Activated T-cell treated with anti-CD3 and anti-CD28 coated beads for 24 hours (primary cell): ENCODE measurements around the gene RAB4A.

Experiments used
- DNase-seq: peaks from one replicate; pipeline ENCODE4 v3.0.0-alpha.2; 2020; ENCODE audit warnings: low read depth

The RAB4A gene

GRCh38 chr1:229339086-229339485, 68.2 kb downstream of the RAB4A start:
- no peak for DNase-seq

- no peak for DNase-seq
These were observed 68.6 kb downstream of the RAB4A start for GRCh38 chr1:229339520-229339919.

GRCh38 chr1:229340496-229340895, 69.6 kb downstream of the RAB4A start:
- DNase-seq: no peak

DNA sequence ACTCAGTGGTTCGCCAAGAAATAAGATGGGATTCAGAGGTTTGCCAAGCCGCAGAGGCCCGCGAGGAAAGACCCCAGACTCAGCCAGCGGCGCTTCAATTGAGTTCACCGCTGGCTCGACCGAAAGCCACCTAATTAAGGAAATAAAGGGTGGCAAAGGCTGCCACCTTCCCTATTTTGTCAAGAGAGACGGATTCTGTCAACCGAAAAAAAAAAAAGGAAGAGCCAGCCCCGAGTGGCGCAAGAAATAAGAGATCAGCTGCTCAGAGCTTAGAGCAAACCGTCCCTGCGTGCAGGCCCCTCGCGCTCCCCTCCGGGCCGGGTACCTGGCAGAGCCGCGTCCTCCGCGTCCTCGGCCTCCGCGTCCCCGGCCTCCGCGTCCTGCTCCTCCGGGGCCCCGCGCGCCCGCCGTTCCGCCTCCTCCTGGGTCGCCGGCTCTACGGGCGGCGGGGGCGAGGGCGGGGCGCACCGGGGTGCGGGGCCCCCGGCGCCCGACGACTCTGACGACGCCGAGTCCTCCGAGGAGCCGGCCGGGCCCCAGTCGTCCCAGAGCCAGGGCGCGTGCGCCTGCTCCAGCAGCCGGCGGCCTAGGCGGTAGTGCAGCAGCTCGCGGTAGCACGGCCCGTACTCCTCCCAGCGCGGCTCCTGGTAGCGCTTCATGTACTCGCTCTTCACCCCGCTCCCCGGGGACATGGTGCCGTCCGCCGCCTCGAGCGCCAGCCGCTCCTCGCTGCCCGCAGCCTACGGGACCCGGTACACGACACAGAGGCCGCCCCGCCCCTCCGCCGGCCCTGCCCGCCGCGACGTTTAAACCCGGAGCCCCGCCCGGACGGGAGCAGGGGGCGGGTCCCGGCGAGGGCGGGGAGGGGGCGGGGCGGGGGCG, 71.1 kb downstream of the RAB4A start:
- DNase-seq: peak; percentile 71

DNA sequence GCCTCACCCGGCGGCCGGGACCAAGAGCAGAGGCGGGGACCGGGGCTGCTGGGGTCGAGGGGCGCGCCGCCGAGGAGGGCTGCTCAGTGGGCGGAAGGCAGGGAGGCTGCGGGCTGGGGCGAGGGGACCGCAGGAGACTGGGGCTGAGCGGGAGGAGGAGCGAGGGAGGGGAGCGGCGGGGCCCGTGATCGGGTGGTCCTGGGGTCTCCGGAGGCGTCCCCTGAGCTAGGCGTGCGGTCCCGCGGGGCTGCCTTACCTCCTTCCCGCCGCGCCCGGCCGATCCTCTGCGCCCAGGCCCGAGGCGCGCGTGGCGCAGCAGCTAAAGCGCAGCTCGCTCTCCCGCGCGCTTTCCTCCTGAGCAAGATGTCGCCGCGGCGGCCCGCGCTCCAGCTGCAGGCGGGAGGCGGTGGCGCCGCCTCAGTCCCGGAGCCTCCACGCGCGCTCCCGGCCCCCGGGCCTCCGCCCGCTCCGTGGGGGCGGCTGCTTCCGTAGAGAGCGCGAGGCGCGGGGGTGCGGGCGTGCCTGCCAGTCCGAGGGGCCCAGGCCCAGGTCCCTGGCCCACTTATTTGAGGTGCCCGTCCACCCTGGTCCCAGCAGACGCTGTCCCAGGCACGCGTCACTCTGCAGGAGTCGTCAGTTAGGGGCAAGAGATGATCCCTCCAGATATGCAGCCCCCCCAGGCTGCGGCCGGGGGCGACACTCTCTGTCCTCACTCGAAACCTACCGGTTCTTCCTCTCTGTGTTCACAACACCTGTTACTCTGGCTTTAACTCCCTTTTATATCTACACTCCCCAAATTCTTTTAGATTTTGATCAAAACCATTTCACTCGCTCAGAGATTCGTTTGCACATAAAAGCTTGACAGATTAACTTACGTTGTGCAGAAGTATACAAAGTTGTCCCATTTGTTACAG, 72.0 kb downstream of the RAB4A start, which contains the start of gene CCSAP:
CCSAP (minus strand) TSS at position 392 of the 914 bp plus-strand sequence. CDS start 582 bp downstream, outside the sequence.
- peak; percentile 23 for DNase-seq

- DNase-seq: no peak
These were observed 73.2 kb downstream of the RAB4A start for GRCh38 chr1:229344139-229344538.

GRCh38 chr1:229344937-229345684, 74.2 kb downstream of the RAB4A start:
- DNase-seq: no peak

DNA sequence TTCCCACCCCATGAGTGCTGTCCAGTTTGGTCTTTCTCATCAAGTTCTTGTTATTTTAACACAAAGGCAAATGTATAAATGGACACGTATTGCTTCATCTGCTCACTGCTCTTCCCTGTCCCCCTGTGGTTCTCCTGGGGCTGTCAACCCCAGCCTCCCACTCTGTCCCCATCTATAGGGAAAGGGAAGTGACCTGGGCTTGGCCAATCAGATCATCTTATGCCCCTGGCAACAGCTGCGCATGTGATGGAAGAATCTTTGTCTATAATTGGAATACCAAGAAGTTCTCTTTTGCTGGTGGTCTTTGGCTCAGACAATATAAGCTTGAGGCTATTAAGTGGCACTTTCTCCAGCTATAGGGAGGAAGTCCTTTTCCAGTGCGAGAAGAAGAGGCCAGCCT, 76.6 kb downstream of the RAB4A start:
- no peak for DNase-seq

- DNase-seq: no peak
These were observed 78.8 kb downstream of the RAB4A start for GRCh38 chr1:229349463-229350385.

DNA sequence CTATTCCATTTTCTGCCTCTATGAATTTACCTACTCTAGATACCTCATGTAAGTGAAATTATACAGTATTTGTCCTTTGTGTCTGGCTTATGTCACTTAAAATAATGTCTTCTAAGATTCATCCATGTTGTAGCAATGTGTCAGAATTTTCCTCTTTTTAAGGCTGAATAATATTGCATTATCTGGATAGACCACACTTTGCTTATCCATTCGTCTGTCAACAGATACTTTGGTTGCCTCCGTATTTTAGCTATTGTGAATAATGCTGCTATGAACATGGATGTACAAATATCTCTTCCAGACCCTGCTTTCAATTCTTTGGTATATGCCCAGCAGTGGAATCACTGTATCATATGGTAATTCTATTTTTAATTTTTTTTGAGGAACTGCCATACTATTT, 82.1 kb downstream of the RAB4A start:
- no peak for DNase-seq

GRCh38 chr1:229354226-229354625, 83.3 kb downstream of the RAB4A start:
- DNase-seq: no peak
